GM19099 (cell line): Measurements from ENCODE around the gene PTCD1.
A peak's percentile ranks its signal among the peaks of the same experiment; 100 is the strongest.

Source experiments
- POLR2A ChIP-seq: IDR thresholded peaks from 3 replicates; pipeline ENCODE4 v1.6.1; 2011; ENCODE audit warnings: low read depth; ENCODE audit not compliant: insufficient read length; ENCODE audit errors: extremely low read depth

PTCD1 gene

DNA sequence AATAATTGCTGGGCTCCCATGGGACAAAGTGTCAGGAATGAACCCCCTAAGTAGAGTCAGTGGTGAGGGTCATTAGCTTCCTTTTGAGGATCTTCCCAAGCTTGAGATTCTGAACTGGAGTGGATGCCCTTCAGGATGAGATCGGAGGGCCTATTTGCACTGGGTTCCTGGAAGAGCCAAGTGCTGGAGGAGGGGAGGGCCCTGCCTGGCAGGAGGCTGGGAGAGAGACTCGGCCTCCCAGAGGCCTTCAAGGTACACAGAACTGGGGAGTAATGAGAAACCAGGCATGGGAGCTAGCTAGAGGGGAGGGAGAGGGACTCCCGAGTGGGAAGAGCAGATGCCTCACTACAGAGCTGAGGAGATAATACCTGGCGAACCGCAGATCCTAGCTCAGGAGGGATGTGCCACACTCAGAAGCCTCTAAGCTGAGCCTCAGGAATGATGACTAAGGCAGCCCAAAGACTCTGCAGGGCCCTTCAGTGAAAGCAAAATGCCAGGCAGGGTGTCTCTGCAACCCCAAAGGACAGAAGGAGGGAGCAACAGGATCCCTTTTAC is 39.6 kb downstream of the PTCD1 start:
- no peak for TF ChIP-seq POLR2A

- peak; percentile 16 for TF ChIP-seq POLR2A
These were observed 41.2 kb downstream of the PTCD1 start for GRCh38 chr7:99397297-99397983.

- TF ChIP-seq POLR2A = no peak
These were observed 41.9 kb downstream of the PTCD1 start for GRCh38 chr7:99396418-99397296.

- TF ChIP-seq POLR2A = no peak
These were observed 42.8 kb downstream of the PTCD1 start for GRCh38 chr7:99395616-99396327.

DNA sequence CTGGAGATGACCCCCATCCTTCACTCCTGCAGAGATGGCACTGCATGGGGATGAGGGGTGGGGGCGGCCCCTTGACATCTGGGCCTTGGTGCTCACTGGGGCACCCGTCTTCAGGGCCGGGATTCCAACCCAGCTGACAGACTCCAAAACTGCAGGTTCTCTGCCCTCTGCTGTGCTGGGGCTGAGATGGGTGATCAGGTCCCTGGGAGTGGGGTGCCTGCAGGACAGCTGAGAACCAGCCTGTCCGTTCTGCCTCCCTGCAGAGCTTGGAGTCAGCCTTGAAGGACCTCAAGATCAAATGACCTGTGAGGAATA is 44.5 kb downstream of the PTCD1 start:
- TF ChIP-seq POLR2A = no peak

GRCh38 chr7:99393355-99394187 is 45.0 kb downstream of the PTCD1 start:
- no peak for TF ChIP-seq POLR2A

DNA sequence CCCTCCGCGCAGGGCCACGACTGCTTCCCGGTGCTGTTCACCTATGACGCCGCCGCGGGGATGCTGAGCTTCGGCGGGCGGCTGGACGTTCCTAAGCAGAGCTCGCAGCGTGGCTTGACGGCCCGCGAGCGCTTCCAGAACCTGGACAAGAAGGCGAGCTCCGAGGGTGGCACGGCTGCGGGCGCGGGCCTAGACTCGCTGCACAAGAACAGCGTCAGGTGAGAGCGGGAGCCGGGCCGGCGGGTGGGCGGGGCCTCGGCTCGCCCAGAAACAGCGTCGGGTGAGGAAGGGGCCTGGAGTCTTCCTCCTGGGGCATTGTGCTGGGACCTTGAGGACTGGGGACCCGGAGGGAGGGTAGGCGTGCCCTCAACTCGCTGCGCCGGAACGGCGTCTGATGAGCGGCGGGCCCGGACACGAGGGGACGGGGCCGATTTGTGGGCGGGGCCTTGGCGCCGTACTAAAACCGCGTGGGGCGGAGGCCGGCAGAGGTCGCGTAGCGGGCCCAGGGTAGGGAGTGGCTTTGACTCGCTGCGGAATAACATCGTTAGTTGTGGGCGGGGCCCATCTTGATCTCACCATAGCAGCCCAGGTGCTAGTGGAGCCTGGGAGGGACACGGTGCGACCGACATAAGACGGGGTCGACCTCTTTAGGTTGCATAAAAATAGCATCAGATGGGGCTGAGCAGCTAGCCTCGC is 45.8 kb downstream of the PTCD1 start:
- TF ChIP-seq POLR2A = peak; percentile 22

GRCh38 chr7:99392046-99392445 is 46.6 kb downstream of the PTCD1 start:
- no peak for TF ChIP-seq POLR2A

- TF ChIP-seq POLR2A = no peak
These were observed 47.5 kb downstream of the PTCD1 start for GRCh38 chr7:99390941-99391602.

DNA sequence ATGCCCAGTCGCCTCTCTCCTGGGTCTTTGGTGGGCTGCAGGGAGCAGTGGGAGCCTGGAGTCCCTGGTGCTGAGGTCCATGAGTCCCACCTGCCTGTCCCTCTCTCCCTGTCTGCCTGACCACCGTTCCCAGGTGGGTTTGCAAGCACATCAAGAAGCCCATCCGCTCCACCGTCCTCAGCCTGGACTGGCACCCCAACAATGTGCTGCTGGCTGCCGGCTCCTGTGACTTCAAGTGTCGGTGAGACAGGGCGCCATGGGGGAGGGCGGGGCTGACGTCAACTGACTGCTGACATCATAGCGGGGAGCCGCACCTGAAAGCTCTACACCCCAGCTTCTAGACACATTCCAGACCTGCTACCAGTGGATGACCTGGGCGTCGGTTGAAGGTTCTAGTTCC is 48.8 kb downstream of the PTCD1 start:
- TF ChIP-seq POLR2A = no peak

DNA sequence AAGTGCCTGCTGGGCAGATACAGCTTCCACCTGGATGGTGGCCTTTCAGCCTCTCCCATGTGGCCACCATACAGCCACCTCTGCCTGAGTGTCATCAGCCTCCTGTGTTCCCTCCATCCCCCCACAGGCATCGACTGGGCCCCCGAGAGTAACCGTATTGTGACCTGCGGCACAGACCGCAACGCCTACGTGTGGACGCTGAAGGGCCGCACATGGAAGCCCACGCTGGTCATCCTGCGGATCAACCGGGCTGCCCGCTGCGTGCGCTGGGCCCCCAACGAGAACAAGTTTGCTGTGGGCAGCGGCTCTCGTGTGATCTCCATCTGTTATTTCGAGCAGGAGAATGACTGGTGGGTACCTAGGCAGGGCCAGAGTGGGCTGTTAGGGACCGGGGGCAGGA is 50.7 kb downstream of the PTCD1 start:
- no peak for TF ChIP-seq POLR2A

- no peak for TF ChIP-seq POLR2A
These were observed 51.9 kb downstream of the PTCD1 start for GRCh38 chr7:99386584-99387238.

- no peak for TF ChIP-seq POLR2A
These were observed 53.0 kb downstream of the PTCD1 start for GRCh38 chr7:99385564-99385963.
